Epidermal melanocyte (primary cell): ENCODE results near the gene RAD1.

Source experiments
- DNase-seq: peaks from one replicate; pipeline ENCODE4 v3.0.0; 2011; ENCODE audit warnings: low spot score; ENCODE audit not compliant: insufficient read length

RAD1 gene

GRCh38 chr5:34865091-34865490 is 50.2 kb downstream of the RAD1 start:
- DNase-seq, result no peak

- DNase-seq, result no peak
Observed at GRCh38 chr5:34863946-34864345, 51.4 kb downstream of the RAD1 start.

- DNase-seq, result no peak
Observed at GRCh38 chr5:34859253-34859652, 56.1 kb downstream of the RAD1 start.

- DNase-seq, result no peak
Observed at GRCh38 chr5:34858790-34859189, 56.5 kb downstream of the RAD1 start.

GRCh38 chr5:34857894-34858293 is 57.4 kb downstream of the RAD1 start:
- no peak for DNase-seq

- DNase-seq, result no peak
Observed at GRCh38 chr5:34857161-34857560, 58.1 kb downstream of the RAD1 start.
